Naive thymus-derived CD8-positive, alpha-beta T cell (primary cell): ENCODE results near the gene ZCRB1. TPM values are rescaled to one million over a fixed set of nuclear protein-coding genes. Genes with fewer than 3 reads are reported as not detected.
A peak's percentile ranks its signal among the peaks of the same experiment; 100 is the strongest.
"Not testable (repeated sequence)": the region's sequence is repeated elsewhere in the genome, so short reads cannot be mapped to it uniquely, and the experiment has no call there.

ENCODE experiments used
- ATAC-seq, 2 donors: fragments of 150-1000 bp; cut with Tn5 transposase in 1 of 2; sonication (Bioruptor Pico), chemical (Tn5 transposase) in 1 of 2; 1 replicate in 1 of 2; 2 replicates in 1 of 2; pipeline ENCODE4 v1.10.0; 2021; ENCODE audit warnings: mild to moderate bottlenecking in 2 of 2, moderate library complexity in 2 of 2
- POLR2A ChIA-PET: fragments of 350-600 bp; sonication (Branson Sonifier 250); formaldehyde crosslinking; loops from one replicate; lab custom pipeline; 2021; ENCODE audit warnings: antibody characterized with exemption; lab: Charles Lee
- DNase-seq, 10 donors: peaks; one replicate each; pipeline versions ENCODE4 v3.0.0 to v3.0.0-alpha.2; 2020 to 2022
- H3K27ac Mint-ChIP-seq, 10 donors: one replicate each; pipeline ENCODE4 v1.8.0; 2020 to 2022; ENCODE audit warnings: mild to moderate bottlenecking in 10 of 10, mixed read lengths in 10 of 10, moderate library complexity in 4 of 10, inconsistent platforms in 1 of 10
- H3K27me3 Mint-ChIP-seq, 5 donors: one replicate each; pipeline ENCODE4 v1.8.0; 2021 to 2022; ENCODE audit warnings: mixed read lengths in 5 of 5
- H3K36me3 Mint-ChIP-seq, 3 donors: one replicate each; pipeline ENCODE4 v1.8.0; 2020 to 2022; ENCODE audit warnings: mixed read lengths in 3 of 3, mild to moderate bottlenecking in 2 of 3, inconsistent platforms in 1 of 3
- H3K4me1 Mint-ChIP-seq, 4 donors: one replicate each; pipeline ENCODE4 v1.8.0; 2021 to 2022; ENCODE audit warnings: mixed read lengths in 4 of 4
- H3K4me3 Mint-ChIP-seq, 10 donors: one replicate each; pipeline ENCODE4 v1.8.0; 2020 to 2022; ENCODE audit warnings: mild to moderate bottlenecking in 10 of 10, mixed read lengths in 10 of 10, moderate library complexity in 6 of 10, inconsistent platforms in 1 of 10
- H3K9me3 Mint-ChIP-seq, 9 donors: one replicate each; pipeline ENCODE4 v1.8.0; 2020 to 2022; ENCODE audit warnings: mixed read lengths in 9 of 9, mild to moderate bottlenecking in 3 of 9, inconsistent platforms in 1 of 9, moderate library complexity in 1 of 9
- polyA plus RNA-seq, 3 donors: library from polyadenylated mRNA; unstranded; fragments of 300-500 nt; fragmentation: Illumina TruSeq; gene quantifications; one replicate each; pipeline ENCODE4 v1.2.3, GENCODE V29; 2021
- total RNA-seq, 8 experiments: library from RNA in 2 of 8; stranded (reverse) in 2 of 8; gene quantifications; one replicate each; pipeline ENCODE4 v1.2.3 and lab custom pipeline; 2021 to 2026

Gene ZCRB1
- total and polyA plus RNA-seq, 5 experiments from 2014 or later: 29.6 to 80.4 (median 67.7) TPM

GRCh38 chr12:42349119-42350020, 23.5 kb upstream of the ZCRB1 start:
- not testable (repeated sequence) for H3K27me3 Mint-ChIP-seq, ATAC-seq, DNase-seq, H3K9me3 Mint-ChIP-seq, H3K4me3 Mint-ChIP-seq
- H3K4me1 Mint-ChIP-seq: peaks cover 5 to 29% (median 16%) of the 10 kb centered on the region in 4 donors
- peaks cover 0 to 57% (median 0%) of the 10 kb centered on the region in 3 donors for H3K36me3 Mint-ChIP-seq
- POLR2A ChIA-PET: interaction anchor here (1.0 kb wide), 1 partner anchor 9 kb away, joined by 3 read pairs; no protein-coding TSS in a partner anchor
- H3K27ac Mint-ChIP-seq: peak overlapping the region in 1 of 10 donors; percentile 59

DNA sequence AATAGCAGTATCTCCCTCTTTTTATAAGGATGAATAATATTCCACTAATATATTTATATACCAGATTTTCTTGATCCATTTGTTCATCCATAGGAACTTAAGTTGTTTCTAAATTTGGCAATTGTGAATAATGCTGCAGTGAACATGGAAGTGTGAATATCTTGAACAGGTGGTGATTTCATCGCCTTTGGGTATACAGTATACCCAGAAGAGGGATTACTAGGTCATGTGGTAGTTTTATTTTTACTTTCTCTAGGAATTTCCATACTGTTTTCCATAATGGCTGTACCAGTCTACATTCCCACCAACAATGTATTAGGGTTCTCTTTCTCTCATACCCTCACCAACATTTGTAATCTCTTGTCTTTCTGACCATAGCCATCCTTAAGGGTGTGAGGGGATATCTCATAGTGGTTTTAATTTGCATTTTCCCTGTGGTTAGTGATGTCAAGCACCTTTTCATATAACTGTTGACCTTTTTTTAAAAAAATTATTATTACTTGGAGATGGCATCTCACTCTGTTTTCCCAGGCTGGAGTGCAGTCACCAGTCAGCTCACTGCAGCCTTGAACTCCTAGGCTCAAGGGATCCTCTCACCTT, 20.6 kb upstream of the ZCRB1 start:
- H3K27me3 Mint-ChIP-seq: no peaks in the 10 kb centered on the region
- peak overlapping the region in 1 of 10 donors; percentile 34 for H3K27ac Mint-ChIP-seq
- peaks cover 11 to 48% (median 37%) of the 10 kb centered on the region in 4 donors for H3K4me1 Mint-ChIP-seq
- no peak overlapping the region for H3K4me3 Mint-ChIP-seq
- H3K9me3 Mint-ChIP-seq: no peaks in the 10 kb centered on the region
- ATAC-seq (no peak), DNase-seq (no peak)
- POLR2A ChIA-PET: no interaction called here
- peaks cover 0 to 55% (median 2%) of the 10 kb centered on the region in 3 donors for H3K36me3 Mint-ChIP-seq

GRCh38 chr12:42343721-42344120, 17.8 kb upstream of the ZCRB1 start:
- DNase-seq (no peak), ATAC-seq (no peak)
- POLR2A ChIA-PET: no interaction called here
- Mint-ChIP-seq H3K27ac (no peak overlapping the region), H3K4me1 (peaks cover 15 to 58% (median 44%) of the 10 kb centered on the region in 4 donors), H3K4me3 (peak overlapping the region in 1 of 10 donors; percentile 31), H3K36me3 (peaks cover 0 to 58% (median 7%) of the 10 kb centered on the region in 3 donors), H3K27me3 (no peaks in the 10 kb centered on the region), H3K9me3 (no peaks in the 10 kb centered on the region)

DNA sequence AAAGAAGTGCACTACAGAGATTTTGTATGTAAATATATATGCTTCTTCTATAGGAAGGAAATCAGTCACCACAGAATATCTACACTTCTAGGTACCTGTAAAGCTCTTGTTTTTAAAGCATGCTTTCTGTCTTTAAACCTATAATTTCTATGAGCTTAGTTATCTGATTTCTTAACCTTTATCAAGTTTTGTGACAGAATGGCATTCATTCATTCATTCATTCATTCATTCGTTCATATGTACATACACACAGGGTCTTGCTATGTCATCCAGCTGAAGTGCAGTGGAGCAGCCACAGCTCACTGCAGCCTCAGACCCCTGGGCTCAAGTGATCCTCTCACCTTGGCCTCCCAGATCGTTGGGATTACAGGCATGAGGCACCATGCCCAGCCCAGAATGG, 16.1 kb upstream of the ZCRB1 start:
- POLR2A ChIA-PET: no interaction called here
- Mint-ChIP-seq H3K27ac (no peak overlapping the region), H3K4me1 (peaks cover 18 to 59% (median 48%) of the 10 kb centered on the region in 4 donors)

GRCh38 chr12:42338280-42338679, 12.4 kb upstream of the ZCRB1 start:
- POLR2A ChIA-PET: no interaction called here
- DNase-seq: no peak
- H3K4me1 Mint-ChIP-seq: peaks cover 21 to 56% (median 52%) of the 10 kb centered on the region in 4 donors
- H3K9me3 Mint-ChIP-seq: no peaks in the 10 kb centered on the region
- no peaks in the 10 kb centered on the region for H3K27me3 Mint-ChIP-seq
- peak overlapping the region in 4 of 10 donors; percentile 0 to 8 (median 2) for H3K4me3 Mint-ChIP-seq
- peaks cover 0 to 69% (median 7%) of the 10 kb centered on the region in 3 donors for H3K36me3 Mint-ChIP-seq
- ATAC-seq: no peak
- peak overlapping the region in 4 of 10 donors; percentile 1 to 53 (median 28) for H3K27ac Mint-ChIP-seq

More for the DNA sequence above, 16.1 kb upstream of the ZCRB1 start:
- DNase-seq (no peak), ATAC-seq (no peak)
- Mint-ChIP-seq H3K4me3 (no peak overlapping the region), H3K36me3 (peaks cover 0 to 64% (median 7%) of the 10 kb centered on the region in 3 donors), H3K9me3 (no peaks in the 10 kb centered on the region), H3K27me3 (no peaks in the 10 kb centered on the region)

- ATAC-seq (no peak), DNase-seq (no peak)
- H3K36me3 Mint-ChIP-seq: peaks cover 0 to 57% (median 4%) of the 10 kb centered on the region in 3 donors
- POLR2A ChIA-PET: no interaction called here
- no peaks in the 10 kb centered on the region for H3K9me3 Mint-ChIP-seq
- H3K4me1 Mint-ChIP-seq: peaks cover 26 to 62% (median 53%) of the 10 kb centered on the region in 4 donors
- H3K27ac Mint-ChIP-seq: peak overlapping the region in 1 of 10 donors; percentile 32
- H3K27me3 Mint-ChIP-seq: no peaks in the 10 kb centered on the region
- H3K4me3 Mint-ChIP-seq: no peak overlapping the region
These were observed 10.4 kb upstream of the ZCRB1 start for GRCh38 chr12:42336286-42336685.

GRCh38 chr12:42332301-42333285, 6.7 kb upstream of the ZCRB1 start:
- Mint-ChIP-seq H3K4me1 (peaks cover 32 to 74% (median 65%) of the 10 kb centered on the region in 4 donors), H3K27me3 (no peaks in the 10 kb centered on the region), H3K36me3 (peaks cover 0 to 36% (median 0%) of the 10 kb centered on the region in 3 donors), H3K27ac (peak overlapping the region in 2 of 10 donors; percentile 11 to 51), H3K4me3 (no peak overlapping the region), H3K9me3 (no peaks in the 10 kb centered on the region)
- ATAC-seq (peak; percentile 65 to 70), DNase-seq (peak in 6 of 10 donors; percentile 2 to 51 (median 38))
- POLR2A ChIA-PET: interaction anchor here (0.6 kb wide), 1 partner anchor 18 kb away, joined by 5 read pairs; no protein-coding TSS in a partner anchor

- H3K36me3 Mint-ChIP-seq: peaks cover 0 to 16% (median 0%) of the 10 kb centered on the region in 3 donors
- peak overlapping the region in 6 of 10 donors; percentile 35 to 81 (median 68) for H3K27ac Mint-ChIP-seq
- H3K27me3 Mint-ChIP-seq, DNase-seq, H3K9me3 Mint-ChIP-seq, ATAC-seq, POLR2A ChIA-PET: not testable (repeated sequence)
- peak overlapping the region in 8 of 10 donors; percentile 40 to 65 (median 50) for H3K4me3 Mint-ChIP-seq
- peaks cover 42 to 87% (median 73%) of the 10 kb centered on the region in 4 donors for H3K4me1 Mint-ChIP-seq
These were observed 4.2 kb upstream of the ZCRB1 start for GRCh38 chr12:42330097-42330496.

DNA sequence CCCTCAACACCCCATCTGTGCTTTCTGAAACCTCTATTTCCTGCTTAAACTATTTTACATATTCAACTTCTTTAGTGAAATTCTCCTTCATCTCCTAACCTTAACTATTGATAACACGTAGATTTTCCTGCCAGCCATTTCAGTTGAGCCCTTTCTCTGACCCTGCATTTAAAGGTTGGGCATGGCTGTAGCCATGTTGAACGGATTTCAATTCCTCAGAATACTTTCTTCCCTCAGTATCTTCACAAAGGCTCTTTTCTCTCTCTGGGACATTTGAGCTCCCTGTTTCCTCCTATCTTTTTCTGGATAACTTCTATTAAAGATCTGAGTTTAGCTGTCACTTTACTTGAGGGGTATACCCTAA, 1.3 kb upstream of the ZCRB1 start:
- H3K27ac Mint-ChIP-seq: peak overlapping the region; percentile 91 to 99 (median 98)
- peaks cover 32 to 73% (median 63%) of the 10 kb centered on the region in 4 donors for H3K4me1 Mint-ChIP-seq
- DNase-seq (no peak), ATAC-seq (no peak)
- no peaks in the 10 kb centered on the region for H3K9me3 Mint-ChIP-seq
- peak overlapping the region; percentile 96 to 99 (median 98) for H3K4me3 Mint-ChIP-seq
- peaks cover 0 to 6% (median 0%) of the 10 kb centered on the region in 3 donors for H3K36me3 Mint-ChIP-seq
- no peaks in the 10 kb centered on the region for H3K27me3 Mint-ChIP-seq
- POLR2A ChIA-PET: interaction anchor here (1.3 kb wide), 1 partner anchor 89 kb away, joined by 4 read pairs; the partner anchor contains the start of gene YAF2

GRCh38 chr12:42326541-42327226, 790 bp upstream of the ZCRB1 start:
- Mint-ChIP-seq H3K27me3 (no peaks in the 10 kb centered on the region), H3K4me3 (peak overlapping the region; percentile 96 to 99 (median 98)), H3K27ac (peak overlapping the region; percentile 91 to 99 (median 98)), H3K36me3 (peaks cover 0 to 9% (median 0%) of the 10 kb centered on the region in 3 donors), H3K4me1 (peaks cover 30 to 68% (median 58%) of the 10 kb centered on the region in 4 donors), H3K9me3 (no peaks in the 10 kb centered on the region)
- ATAC-seq: peak; percentile 32 to 37
- POLR2A ChIA-PET: interaction anchor here (1.3 kb wide), 1 partner anchor 88 kb away, joined by 4 read pairs; the partner anchor contains the start of gene YAF2
- peak in 6 of 10 donors; percentile 1 to 39 (median 27) for DNase-seq

DNA sequence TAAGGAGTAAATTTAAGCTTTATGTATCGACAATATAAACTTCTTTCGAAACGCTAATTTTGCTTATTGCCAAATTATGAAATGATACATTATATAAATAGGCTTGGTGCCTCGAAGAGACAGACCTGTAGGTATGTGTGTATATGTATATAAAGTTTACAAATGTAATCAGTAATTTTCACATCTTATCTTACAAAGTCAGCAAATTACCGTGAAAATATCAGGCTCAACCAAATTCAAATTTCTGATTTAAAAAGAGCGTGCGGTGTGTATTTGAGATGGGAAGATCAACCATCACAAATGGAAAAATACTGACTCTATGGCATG, 605 bp downstream of the ZCRB1 start:
- H3K9me3 Mint-ChIP-seq: no peaks in the 10 kb centered on the region
- H3K36me3 Mint-ChIP-seq: peaks cover 6 to 22% (median 8%) of the 10 kb centered on the region in 3 donors
- DNase-seq: no peak
- H3K4me3 Mint-ChIP-seq: peak overlapping the region; percentile 96 to 99 (median 98)
- H3K4me1 Mint-ChIP-seq: peaks cover 22 to 54% (median 44%) of the 10 kb centered on the region in 4 donors
- no peak for ATAC-seq
- H3K27me3 Mint-ChIP-seq: no peaks in the 10 kb centered on the region
- peak overlapping the region; percentile 91 to 99 (median 98) for H3K27ac Mint-ChIP-seq
- POLR2A ChIA-PET: no interaction called here
